Activated CD4-positive, alpha-beta T cell treated with anti-CD3 and anti-CD28 coated beads, Interleukin-2, amount 10 ng/mL, durations not matched to agents 24 days and 14 days (primary cell): ENCODE results near the gene GABRG3. TPM values are rescaled to one million over a fixed set of nuclear protein-coding genes. Genes with fewer than 3 reads are reported as not detected.

Source experiments
- DNase-seq: peaks from one replicate; pipeline ENCODE4 v3.0.0; 2022
- H3K27ac Mint-ChIP-seq: one replicate; pipeline ENCODE4 v1.8.0; 2022; ENCODE audit warnings: mild to moderate bottlenecking, mixed read lengths
- H3K27me3 Mint-ChIP-seq: one replicate; pipeline ENCODE4 v1.8.0; 2022; ENCODE audit warnings: mixed read lengths
- H3K36me3 Mint-ChIP-seq: one replicate; pipeline ENCODE4 v1.8.0; 2022; ENCODE audit warnings: low read depth, mild to moderate bottlenecking, mixed read lengths
- H3K4me1 Mint-ChIP-seq: one replicate; pipeline ENCODE4 v1.8.0; 2021; ENCODE audit warnings: mixed read lengths
- H3K4me3 Mint-ChIP-seq: one replicate; pipeline ENCODE4 v1.8.0; 2022; ENCODE audit warnings: mild to moderate bottlenecking, moderate library complexity, mixed read lengths
- H3K9me3 Mint-ChIP-seq: one replicate; pipeline ENCODE4 v1.8.0; 2021; ENCODE audit warnings: mixed read lengths
- intact Hi-C: fragments of 100-400 bp; cut with micrococcal nuclease; formaldehyde crosslinking; loops from one replicate; pipeline ENCODE4 v1.15.1; 2023
- total RNA-seq: library from RNA; stranded (reverse); gene quantifications from 2 replicates; pipeline ENCODE4 v1.2.3, GENCODE V29; 2022

Gene GABRG3
- total RNA-seq, 1 donor from 2014 or later, result not detected

DNA sequence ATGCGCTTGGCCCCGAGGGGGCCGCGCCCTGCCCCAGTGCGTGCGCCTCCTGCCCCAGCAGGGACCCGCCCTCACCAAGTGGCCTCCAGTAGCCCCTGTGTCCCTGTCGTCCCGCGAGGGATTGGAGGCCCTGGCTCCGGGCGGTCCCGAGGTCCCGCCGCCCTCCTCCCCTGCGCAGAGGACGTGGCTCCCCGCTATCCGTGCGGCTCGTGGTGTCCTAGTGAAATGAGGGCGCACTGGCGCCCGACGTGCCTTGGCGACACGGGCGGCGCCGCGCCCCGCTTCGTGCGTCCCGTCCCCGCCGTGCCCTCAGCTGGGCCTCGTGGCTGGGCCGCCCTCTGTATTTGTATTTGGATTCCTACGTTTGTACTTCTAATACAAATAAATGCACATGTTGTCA, 570.6 kb downstream of the GABRG3 start:
- intact Hi-C loops, result no loop called here
- DNase-seq, result peak; percentile 24
- Mint-ChIP-seq H3K27me3 (no peaks in the 10 kb centered on the region), H3K4me3 (no peak overlapping the region), H3K36me3 (no peaks in the 10 kb centered on the region), H3K4me1 (no peaks in the 10 kb centered on the region), H3K27ac (no peak overlapping the region), H3K9me3 (peaks cover 17% of the 10 kb centered on the region)

DNA sequence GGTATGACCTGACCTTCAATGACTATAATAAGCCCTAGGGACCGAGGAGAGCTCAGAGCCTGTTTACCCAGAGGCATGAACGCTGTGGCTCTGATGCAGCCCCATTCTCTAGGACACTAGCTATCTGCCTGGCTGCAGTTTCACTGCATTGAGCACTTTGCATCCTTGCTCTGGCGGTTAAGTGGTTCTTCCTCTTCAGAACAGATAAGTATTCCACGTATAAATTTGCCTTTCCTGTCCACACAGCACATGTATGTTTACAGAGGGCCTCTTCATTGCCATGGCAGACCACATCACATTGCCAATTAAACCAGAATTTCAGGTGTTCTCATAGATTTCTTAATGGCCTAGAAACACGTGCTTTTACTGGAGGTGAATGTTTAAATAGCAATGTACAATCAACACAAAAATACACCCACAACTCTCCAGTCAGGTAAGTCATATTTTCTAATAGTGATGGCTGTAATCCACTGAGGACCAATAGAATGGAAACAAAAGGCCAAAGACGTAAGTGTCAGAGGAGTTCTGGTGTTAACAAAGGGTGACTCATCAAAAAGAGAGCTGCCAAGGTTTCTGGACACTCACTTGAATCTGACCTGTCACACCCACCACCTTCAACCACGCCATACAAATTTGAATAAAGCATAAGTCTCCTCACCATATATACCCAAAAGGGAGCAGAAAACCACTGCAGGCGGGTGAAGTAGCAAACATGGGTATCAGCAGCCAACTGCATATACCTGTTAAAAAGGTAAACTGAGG, 574.7 kb downstream of the GABRG3 start:
- Mint-ChIP-seq H3K9me3 (peaks cover 5% of the 10 kb centered on the region), H3K4me1 (no peaks in the 10 kb centered on the region), H3K36me3 (no peaks in the 10 kb centered on the region), H3K4me3 (no peak overlapping the region), H3K27me3 (no peaks in the 10 kb centered on the region), H3K27ac (no peak overlapping the region)
- DNase-seq, result peak; percentile 2
- intact Hi-C loops, result no loop called here

DNA sequence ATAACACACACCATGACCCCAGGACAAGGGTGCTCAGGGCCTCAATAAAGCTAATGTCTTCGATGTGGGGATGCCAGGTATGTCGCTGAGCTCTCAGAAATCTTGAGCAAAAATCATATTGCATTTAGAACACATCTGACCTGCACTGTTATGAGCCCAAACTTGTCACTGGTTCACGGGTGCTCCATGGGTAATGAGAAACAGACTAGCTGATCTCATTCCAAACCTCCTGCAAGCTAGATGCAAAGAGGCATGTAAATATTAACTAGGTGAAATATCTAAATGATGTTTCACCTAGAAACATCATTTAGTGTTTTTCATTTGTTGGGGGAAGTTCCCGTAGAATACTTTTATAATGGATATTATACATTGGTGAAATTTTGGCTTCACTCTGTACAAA, 578.8 kb downstream of the GABRG3 start:
- Mint-ChIP-seq H3K27me3 (no peaks in the 10 kb centered on the region), H3K4me1 (no peaks in the 10 kb centered on the region), H3K9me3 (peaks cover 6% of the 10 kb centered on the region), H3K4me3 (no peak overlapping the region), H3K36me3 (no peaks in the 10 kb centered on the region), H3K27ac (no peak overlapping the region)
- intact Hi-C loops, result no loop called here
- no peak for DNase-seq

- H3K27ac Mint-ChIP-seq, result no peak overlapping the region
- H3K27me3 Mint-ChIP-seq, result no peaks in the 10 kb centered on the region
- intact Hi-C loops, result no loop called here
- H3K9me3 Mint-ChIP-seq, result peaks cover 6% of the 10 kb centered on the region
- no peak overlapping the region for H3K4me3 Mint-ChIP-seq
- H3K4me1 Mint-ChIP-seq, result no peaks in the 10 kb centered on the region
- no peaks in the 10 kb centered on the region for H3K36me3 Mint-ChIP-seq
- peak; percentile 25 for DNase-seq
Measured at GRCh38 chr15:27550635-27551034, 579.7 kb downstream of the GABRG3 start.

GRCh38 chr15:27561816-27562215, 590.8 kb downstream of the GABRG3 start:
- no peak for DNase-seq
- Mint-ChIP-seq H3K27me3 (no peaks in the 10 kb centered on the region), H3K4me3 (no peak overlapping the region), H3K9me3 (peaks cover 20% of the 10 kb centered on the region), H3K27ac (no peak overlapping the region), H3K4me1 (no peaks in the 10 kb centered on the region), H3K36me3 (no peaks in the 10 kb centered on the region)
- intact Hi-C loops, result no loop called here

DNA sequence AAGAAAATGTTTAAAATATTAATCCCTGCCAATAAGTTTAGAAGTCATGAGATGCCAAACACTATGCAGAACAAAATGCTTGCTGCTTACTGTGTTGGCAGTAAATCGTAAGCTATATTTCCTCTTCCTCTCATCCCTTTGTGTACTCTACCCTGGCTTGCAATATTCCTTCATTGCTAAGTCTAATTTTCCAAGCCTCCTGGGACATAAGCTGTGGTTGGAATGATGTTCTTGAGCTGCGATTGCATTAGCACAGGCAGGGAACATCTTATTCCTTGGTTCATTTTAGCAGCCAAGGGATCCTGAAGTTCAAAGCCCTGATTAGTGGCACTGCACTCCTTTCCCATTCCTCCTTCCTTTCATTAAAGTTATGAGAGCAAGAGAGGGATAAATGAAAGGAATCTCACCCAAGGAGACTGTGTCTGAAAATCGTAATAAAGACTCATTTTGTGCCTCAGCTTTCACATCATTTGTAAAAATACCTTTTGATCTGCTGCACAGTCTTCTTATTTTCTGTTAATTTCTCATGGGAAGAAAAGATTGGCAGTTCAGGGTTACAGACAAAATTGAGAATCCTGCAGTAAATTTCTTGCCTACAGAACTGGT, 592.9 kb downstream of the GABRG3 start:
- peaks cover 16% of the 10 kb centered on the region for H3K9me3 Mint-ChIP-seq
- H3K4me1 Mint-ChIP-seq, result no peaks in the 10 kb centered on the region
- no peaks in the 10 kb centered on the region for H3K36me3 Mint-ChIP-seq
- intact Hi-C loops, result no loop called here
- no peak overlapping the region for H3K27ac Mint-ChIP-seq
- no peaks in the 10 kb centered on the region for H3K27me3 Mint-ChIP-seq
- no peak overlapping the region for H3K4me3 Mint-ChIP-seq
- no peak for DNase-seq

- H3K9me3 Mint-ChIP-seq, result peaks cover 16% of the 10 kb centered on the region
- H3K27me3 Mint-ChIP-seq, result no peaks in the 10 kb centered on the region
- no peaks in the 10 kb centered on the region for H3K36me3 Mint-ChIP-seq
- DNase-seq, result no peak
- intact Hi-C loops, result no loop called here
- H3K4me3 Mint-ChIP-seq, result no peak overlapping the region
- no peak overlapping the region for H3K27ac Mint-ChIP-seq
- no peaks in the 10 kb centered on the region for H3K4me1 Mint-ChIP-seq
Measured at GRCh38 chr15:27564656-27565055, 593.7 kb downstream of the GABRG3 start.

- H3K9me3 Mint-ChIP-seq, result peaks cover 10% of the 10 kb centered on the region
- no peaks in the 10 kb centered on the region for H3K36me3 Mint-ChIP-seq
- no peaks in the 10 kb centered on the region for H3K27me3 Mint-ChIP-seq
- intact Hi-C loops, result no loop called here
- H3K27ac Mint-ChIP-seq, result no peak overlapping the region
- DNase-seq, result no peak
- H3K4me3 Mint-ChIP-seq, result no peak overlapping the region
- H3K4me1 Mint-ChIP-seq, result no peaks in the 10 kb centered on the region
Measured at GRCh38 chr15:27570746-27571145, 599.8 kb downstream of the GABRG3 start.

DNA sequence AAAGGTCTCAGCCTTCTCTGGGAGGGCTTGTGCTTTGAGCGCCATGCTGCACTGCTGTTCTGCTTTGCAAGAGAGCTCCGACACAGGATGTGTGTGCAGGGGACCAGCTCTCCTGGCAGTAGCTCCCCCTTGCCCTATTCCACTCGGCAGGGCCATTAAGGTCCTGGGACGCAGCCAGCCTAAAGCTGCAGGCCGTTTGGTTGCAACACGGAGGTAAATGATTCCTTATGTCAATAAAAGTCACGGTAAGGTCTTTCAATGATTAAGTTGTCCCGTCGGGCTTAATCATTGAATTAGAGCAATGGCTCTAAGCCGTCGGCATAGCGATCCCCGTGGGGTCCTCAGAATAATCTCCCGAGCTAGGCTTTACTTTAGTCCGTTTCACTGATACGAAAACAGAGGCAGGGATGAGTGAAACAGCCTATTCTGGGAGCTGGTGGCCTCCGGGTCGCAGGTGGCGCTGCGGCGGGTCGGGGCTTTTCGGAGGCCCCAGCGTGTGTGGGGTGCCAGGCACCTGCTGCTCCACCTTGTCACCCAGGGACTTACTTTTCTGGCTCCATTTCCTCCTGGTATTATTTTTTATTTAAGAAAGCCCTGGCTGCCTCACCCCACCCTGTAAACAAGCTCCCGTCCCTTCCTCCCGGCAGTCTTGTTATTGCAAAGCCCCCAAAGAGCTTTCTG, 603.0 kb downstream of the GABRG3 start:
- H3K27me3 Mint-ChIP-seq, result no peaks in the 10 kb centered on the region
- H3K27ac Mint-ChIP-seq, result no peak overlapping the region
- no peaks in the 10 kb centered on the region for H3K36me3 Mint-ChIP-seq
- peaks cover 10% of the 10 kb centered on the region for H3K9me3 Mint-ChIP-seq
- no peaks in the 10 kb centered on the region for H3K4me1 Mint-ChIP-seq
- no peak for DNase-seq
- H3K4me3 Mint-ChIP-seq, result no peak overlapping the region
- intact Hi-C loops, result no loop called here

DNA sequence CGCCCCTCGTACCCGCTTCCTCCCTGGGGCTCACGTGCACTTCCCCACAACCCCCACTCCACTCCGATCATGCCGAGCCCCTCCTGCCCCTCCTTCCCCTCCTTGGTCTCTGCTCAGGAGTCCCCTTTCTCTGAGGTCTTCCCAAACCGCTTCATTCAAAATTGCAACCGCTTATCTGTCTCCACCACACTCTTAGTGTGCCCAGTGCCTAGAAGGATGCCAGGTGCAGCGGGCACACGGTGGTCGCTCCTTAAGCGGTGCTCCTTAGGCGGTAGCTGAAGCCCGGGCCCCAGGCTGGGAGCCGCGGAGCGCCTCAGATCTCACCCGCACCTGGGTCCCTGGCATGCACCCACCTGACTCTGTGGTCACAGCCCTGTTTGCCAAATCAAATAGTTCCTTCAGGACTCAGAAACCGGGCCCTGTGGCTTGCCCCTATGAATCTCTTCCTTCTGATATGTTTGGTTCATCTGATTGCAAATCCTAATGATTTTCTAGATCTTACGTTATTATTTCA, 603.6 kb downstream of the GABRG3 start:
- Mint-ChIP-seq H3K9me3 (peaks cover 10% of the 10 kb centered on the region), H3K27ac (no peak overlapping the region), H3K27me3 (no peaks in the 10 kb centered on the region), H3K4me1 (no peaks in the 10 kb centered on the region), H3K36me3 (no peaks in the 10 kb centered on the region), H3K4me3 (no peak overlapping the region)
- intact Hi-C loops, result no loop called here
- no peak for DNase-seq

- Mint-ChIP-seq H3K9me3 (peaks cover 12% of the 10 kb centered on the region), H3K4me1 (no peaks in the 10 kb centered on the region), H3K4me3 (no peak overlapping the region), H3K36me3 (no peaks in the 10 kb centered on the region), H3K27me3 (no peaks in the 10 kb centered on the region), H3K27ac (no peak overlapping the region)
- no peak for DNase-seq
- intact Hi-C loops, result no loop called here
Measured at GRCh38 chr15:27575521-27575920, 604.5 kb downstream of the GABRG3 start.

- Mint-ChIP-seq H3K4me1 (no peaks in the 10 kb centered on the region), H3K9me3 (peaks cover 12% of the 10 kb centered on the region), H3K27ac (no peak overlapping the region), H3K36me3 (no peaks in the 10 kb centered on the region), H3K4me3 (no peak overlapping the region), H3K27me3 (no peaks in the 10 kb centered on the region)
- intact Hi-C loops, result no loop called here
- no peak for DNase-seq
Measured at GRCh38 chr15:27576576-27576975, 605.6 kb downstream of the GABRG3 start.

DNA sequence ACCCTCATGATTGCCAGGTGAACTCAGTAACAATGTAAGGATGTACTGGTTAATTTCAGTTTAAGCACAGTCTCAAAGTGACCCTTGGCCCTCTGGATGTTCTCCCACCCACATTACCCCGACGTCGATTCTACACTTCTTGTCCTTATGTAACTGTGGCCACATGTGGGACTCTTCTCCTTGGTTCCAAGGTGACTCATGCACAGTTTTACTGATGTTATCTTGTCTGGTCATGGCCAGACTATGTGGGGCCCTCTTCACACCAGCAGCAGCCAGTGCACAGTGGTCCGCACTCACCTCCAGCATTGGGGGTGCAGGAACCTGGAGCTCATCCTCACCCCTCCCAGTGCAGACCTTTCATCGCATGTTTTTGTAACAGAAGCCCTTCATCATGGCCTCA, 608.8 kb downstream of the GABRG3 start:
- Mint-ChIP-seq H3K9me3 (peaks cover 16% of the 10 kb centered on the region), H3K4me3 (no peak overlapping the region), H3K27me3 (no peaks in the 10 kb centered on the region), H3K4me1 (no peaks in the 10 kb centered on the region), H3K36me3 (no peaks in the 10 kb centered on the region), H3K27ac (no peak overlapping the region)
- no peak for DNase-seq
- intact Hi-C loops, result no loop called here

DNA sequence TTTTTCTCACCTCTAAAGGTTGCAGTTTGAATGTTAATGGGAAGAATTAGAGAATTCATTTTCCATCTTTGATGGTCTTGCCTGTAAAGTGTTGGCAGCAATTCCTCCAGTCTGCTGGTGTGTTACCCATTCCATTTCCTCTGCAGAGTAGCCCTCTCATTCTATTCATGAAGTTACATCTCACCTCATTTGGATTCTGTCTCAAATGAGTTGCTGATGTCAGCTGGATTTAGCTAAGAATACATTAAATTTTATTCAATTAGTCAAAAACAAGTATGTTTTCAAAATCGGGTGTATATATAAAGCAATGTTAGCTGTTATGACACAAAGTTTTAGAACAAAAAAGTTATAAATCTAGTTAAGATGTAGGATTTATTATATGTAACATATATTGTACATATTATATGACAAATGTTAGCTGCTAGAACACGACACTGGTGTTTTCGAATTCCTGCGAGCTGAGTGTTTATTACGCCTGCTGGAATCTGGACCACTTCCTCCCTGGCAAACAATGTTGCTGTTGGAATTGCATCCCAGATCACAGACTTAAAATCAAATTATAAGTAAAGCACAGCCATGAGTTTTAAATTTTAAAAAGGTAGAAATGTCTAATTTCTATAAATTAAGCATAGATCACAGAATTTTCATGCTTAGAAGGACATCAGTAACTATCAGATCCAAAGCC, 611.9 kb downstream of the GABRG3 start:
- Mint-ChIP-seq H3K36me3 (no peaks in the 10 kb centered on the region), H3K4me3 (no peak overlapping the region), H3K27me3 (no peaks in the 10 kb centered on the region), H3K4me1 (no peaks in the 10 kb centered on the region), H3K9me3 (peaks cover 7% of the 10 kb centered on the region), H3K27ac (no peak overlapping the region)
- no peak for DNase-seq
- intact Hi-C loops, result no loop called here
